Naive thymus-derived CD8-positive, alpha-beta T cell (primary cell): Measurements from ENCODE around the gene PARD3. TPM values are rescaled to one million over a fixed set of nuclear protein-coding genes. Genes with fewer than 3 reads are reported as not detected.

Experiments
- ATAC-seq, 2 donors: fragments of 150-1000 bp; cut with Tn5 transposase in 1 of 2; sonication (Bioruptor Pico), chemical (Tn5 transposase) in 1 of 2; 1 replicate in 1 of 2; 2 replicates in 1 of 2; pipeline ENCODE4 v1.10.0; 2021; ENCODE audit warnings: mild to moderate bottlenecking in 2 of 2, moderate library complexity in 2 of 2
- POLR2A ChIA-PET: fragments of 350-600 bp; sonication (Branson Sonifier 250); formaldehyde crosslinking; loops from one replicate; lab custom pipeline; 2021; ENCODE audit warnings: antibody characterized with exemption; lab: Charles Lee
- DNase-seq, 10 donors: peaks; one replicate each; pipeline versions ENCODE4 v3.0.0 to v3.0.0-alpha.2; 2020 to 2022
- H3K27ac Mint-ChIP-seq, 10 donors: one replicate each; pipeline ENCODE4 v1.8.0; 2020 to 2022; ENCODE audit warnings: mild to moderate bottlenecking in 10 of 10, mixed read lengths in 10 of 10, moderate library complexity in 4 of 10, inconsistent platforms in 1 of 10
- H3K27me3 Mint-ChIP-seq, 5 donors: one replicate each; pipeline ENCODE4 v1.8.0; 2021 to 2022; ENCODE audit warnings: mixed read lengths in 5 of 5
- H3K36me3 Mint-ChIP-seq, 3 donors: one replicate each; pipeline ENCODE4 v1.8.0; 2020 to 2022; ENCODE audit warnings: mixed read lengths in 3 of 3, mild to moderate bottlenecking in 2 of 3, inconsistent platforms in 1 of 3
- H3K4me1 Mint-ChIP-seq, 4 donors: one replicate each; pipeline ENCODE4 v1.8.0; 2021 to 2022; ENCODE audit warnings: mixed read lengths in 4 of 4
- H3K4me3 Mint-ChIP-seq, 10 donors: one replicate each; pipeline ENCODE4 v1.8.0; 2020 to 2022; ENCODE audit warnings: mild to moderate bottlenecking in 10 of 10, mixed read lengths in 10 of 10, moderate library complexity in 6 of 10, inconsistent platforms in 1 of 10
- H3K9me3 Mint-ChIP-seq, 9 donors: one replicate each; pipeline ENCODE4 v1.8.0; 2020 to 2022; ENCODE audit warnings: mixed read lengths in 9 of 9, mild to moderate bottlenecking in 3 of 9, inconsistent platforms in 1 of 9, moderate library complexity in 1 of 9
- polyA plus RNA-seq, 3 donors: library from polyadenylated mRNA; unstranded; fragments of 300-500 nt; fragmentation: Illumina TruSeq; gene quantifications; one replicate each; pipeline ENCODE4 v1.2.3, GENCODE V29; 2021
- total RNA-seq, 8 experiments: library from RNA in 2 of 8; stranded (reverse) in 2 of 8; gene quantifications; one replicate each; pipeline ENCODE4 v1.2.3 and lab custom pipeline; 2021 to 2026

PARD3 gene
- total and polyA plus RNA-seq, 5 experiments from 2014 or later = 0.10 to 0.51 (median 0.18) TPM

DNA sequence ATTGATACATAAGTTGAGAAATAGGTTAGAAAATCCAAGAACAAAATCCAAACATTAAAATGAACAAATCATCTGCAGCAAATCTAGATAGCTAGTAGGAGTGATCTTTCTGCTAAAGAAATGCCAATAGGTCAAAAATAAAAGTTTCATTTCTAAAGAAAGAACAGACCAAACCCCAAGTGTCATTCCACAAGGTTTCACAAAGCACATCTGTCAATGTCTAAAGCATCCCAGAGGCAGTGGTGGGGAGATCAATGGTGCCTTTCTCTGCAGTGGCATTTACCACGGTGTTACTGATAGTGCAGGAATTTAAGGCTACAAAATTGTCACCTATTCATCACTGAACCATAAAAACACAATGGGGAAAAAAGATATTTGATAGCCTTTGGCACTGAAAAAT, 147.9 kb downstream of the PARD3 start:
- ATAC-seq (no peak), DNase-seq (no peak)
- H3K9me3 Mint-ChIP-seq = no peaks in the 10 kb centered on the region
- POLR2A ChIA-PET = no interaction called here
- H3K27ac Mint-ChIP-seq = no peak overlapping the region
- no peaks in the 10 kb centered on the region for H3K4me1 Mint-ChIP-seq
- H3K4me3 Mint-ChIP-seq = no peak overlapping the region
- no peaks in the 10 kb centered on the region for H3K36me3 Mint-ChIP-seq
- peaks cover 0 to 6% (median 0%) of the 10 kb centered on the region in 5 donors for H3K27me3 Mint-ChIP-seq

DNA sequence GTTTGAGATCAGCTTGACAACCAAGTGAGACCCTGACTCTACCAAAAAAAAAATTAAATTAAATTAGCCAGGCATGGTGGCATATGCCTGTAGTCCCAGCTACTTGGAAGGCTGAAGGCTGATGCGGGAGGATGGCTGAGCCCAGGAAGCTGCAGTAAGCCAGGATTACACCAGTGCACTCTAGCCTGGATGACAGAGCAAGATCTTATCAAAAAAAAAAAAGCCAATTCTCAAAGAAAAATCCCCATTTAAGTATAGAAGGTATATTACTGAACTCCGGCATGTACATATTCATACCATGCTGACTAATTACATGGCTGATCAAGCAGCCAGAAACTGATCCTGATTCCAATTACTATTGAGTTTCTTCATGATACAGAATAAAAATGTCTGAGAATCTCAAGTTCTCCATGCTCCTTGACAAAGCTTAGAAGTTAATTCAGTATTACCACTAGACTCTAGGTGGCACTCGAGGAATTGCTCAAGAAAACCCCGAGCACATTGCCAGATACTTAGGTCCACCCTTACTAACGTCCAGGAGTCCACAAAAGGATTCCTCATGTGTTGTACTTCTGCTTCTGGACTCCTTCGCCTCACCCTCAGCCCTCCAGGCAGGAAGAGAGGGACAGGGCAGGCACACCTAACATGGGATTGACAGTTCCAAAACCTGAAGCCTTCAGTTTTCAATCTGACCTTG, 148.9 kb downstream of the PARD3 start:
- Mint-ChIP-seq H3K27me3 (peaks cover 0 to 6% (median 0%) of the 10 kb centered on the region in 5 donors), H3K4me1 (no peaks in the 10 kb centered on the region), H3K9me3 (no peaks in the 10 kb centered on the region), H3K27ac (peak overlapping the region in 2 of 10 donors; percentile 10 to 51), H3K36me3 (no peaks in the 10 kb centered on the region), H3K4me3 (no peak overlapping the region)
- POLR2A ChIA-PET = no interaction called here
- ATAC-seq (no peak), DNase-seq (no peak)

DNA sequence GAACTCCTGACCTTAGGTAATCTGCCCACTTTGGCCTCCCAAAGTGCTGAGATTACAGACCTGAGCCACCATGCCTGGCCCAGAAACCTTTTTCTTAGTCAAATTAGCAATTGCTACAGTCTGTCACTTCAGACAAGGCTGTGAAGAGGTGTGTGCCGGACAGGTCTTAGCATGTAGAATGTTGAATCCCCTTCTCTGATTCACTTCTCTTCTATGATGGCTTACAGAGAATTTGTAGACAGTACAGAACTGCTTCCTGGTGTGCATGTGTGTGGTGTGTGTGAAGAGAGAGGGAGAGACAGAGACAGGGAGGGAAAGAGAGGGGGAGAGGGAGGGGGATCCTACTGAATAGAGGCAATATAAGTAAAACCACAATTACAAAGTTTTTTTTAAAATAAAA, 150.4 kb downstream of the PARD3 start:
- Mint-ChIP-seq H3K27me3 (peaks cover 0 to 6% (median 3%) of the 10 kb centered on the region in 5 donors), H3K27ac (no peak overlapping the region), H3K4me3 (no peak overlapping the region), H3K9me3 (no peaks in the 10 kb centered on the region), H3K4me1 (no peaks in the 10 kb centered on the region), H3K36me3 (no peaks in the 10 kb centered on the region)
- POLR2A ChIA-PET = no interaction called here
- DNase-seq (no peak), ATAC-seq (no peak)

DNA sequence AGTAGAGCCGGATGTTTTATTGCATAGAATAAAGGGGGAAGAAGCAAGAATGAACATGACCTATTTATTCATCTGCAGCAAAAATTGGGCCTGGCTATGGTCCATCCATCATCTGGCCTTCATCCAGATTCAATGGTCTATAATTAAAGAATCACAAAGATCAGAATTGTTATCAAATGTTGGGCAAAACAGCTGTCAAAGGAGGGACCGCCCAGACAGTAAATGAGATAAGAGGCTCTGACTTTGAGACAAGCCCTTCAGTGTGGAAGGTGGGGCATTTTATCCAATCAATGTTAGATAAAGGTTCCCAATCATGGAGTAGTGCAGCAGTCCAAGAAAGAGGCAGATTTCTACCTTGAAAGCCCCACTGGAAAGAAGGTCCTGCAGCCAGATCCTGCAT, 153.5 kb downstream of the PARD3 start:
- DNase-seq = no peak
- no peak for ATAC-seq
- no peaks in the 10 kb centered on the region for H3K4me1 Mint-ChIP-seq
- no peak overlapping the region for H3K4me3 Mint-ChIP-seq
- H3K36me3 Mint-ChIP-seq = no peaks in the 10 kb centered on the region
- no peak overlapping the region for H3K27ac Mint-ChIP-seq
- POLR2A ChIA-PET = no interaction called here
- H3K27me3 Mint-ChIP-seq = peaks cover 0 to 6% (median 1%) of the 10 kb centered on the region in 5 donors
- H3K9me3 Mint-ChIP-seq = no peaks in the 10 kb centered on the region

DNA sequence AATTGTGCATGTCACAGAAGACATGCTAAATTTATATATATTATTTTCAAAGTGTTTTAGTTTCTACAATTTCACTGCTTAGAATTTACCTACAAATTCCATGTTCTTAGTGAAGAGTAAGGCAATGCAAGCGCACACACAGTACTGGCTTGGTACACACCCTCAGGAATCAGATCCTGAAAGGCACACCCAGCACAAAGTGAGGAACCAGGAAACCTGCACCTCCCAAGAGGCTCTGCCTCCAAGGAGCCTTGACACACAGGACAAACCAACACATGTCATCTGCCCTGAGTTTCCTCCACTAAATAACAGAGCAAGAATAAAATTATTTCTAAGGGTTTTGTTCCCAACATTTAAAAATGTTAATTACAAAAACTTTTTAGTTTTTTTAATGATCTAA, 156.2 kb downstream of the PARD3 start:
- POLR2A ChIA-PET = no interaction called here
- Mint-ChIP-seq H3K27ac (no peak overlapping the region), H3K36me3 (no peaks in the 10 kb centered on the region), H3K27me3 (peaks cover 0 to 9% (median 2%) of the 10 kb centered on the region in 5 donors), H3K4me1 (peaks cover 0 to 5% (median 0%) of the 10 kb centered on the region in 4 donors), H3K4me3 (no peak overlapping the region), H3K9me3 (no peaks in the 10 kb centered on the region)
- no peak for ATAC-seq
- no peak for DNase-seq

DNA sequence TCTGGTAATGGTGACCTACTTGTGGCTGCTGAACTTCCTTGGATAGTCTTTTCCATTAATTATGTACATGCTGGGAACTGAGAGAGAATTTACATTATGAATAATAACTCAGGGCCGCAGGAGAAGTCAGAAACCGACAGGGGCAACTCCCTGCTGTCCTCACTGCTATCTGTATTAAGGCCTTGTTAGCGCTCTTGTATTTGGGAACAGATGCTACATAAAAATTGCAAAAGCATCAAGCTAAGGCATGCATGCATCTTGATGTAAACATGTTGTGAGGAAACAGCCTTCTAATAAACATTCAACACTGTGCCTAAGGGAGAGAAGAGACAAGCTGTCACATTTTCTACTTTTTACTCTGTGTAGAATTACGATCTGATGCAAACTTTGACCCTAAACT, 158.4 kb downstream of the PARD3 start:
- DNase-seq (no peak), ATAC-seq (no peak)
- POLR2A ChIA-PET = no interaction called here
- no peaks in the 10 kb centered on the region for H3K9me3 Mint-ChIP-seq
- peaks cover 0 to 13% (median 3%) of the 10 kb centered on the region in 5 donors for H3K27me3 Mint-ChIP-seq
- H3K36me3 Mint-ChIP-seq = no peaks in the 10 kb centered on the region
- no peak overlapping the region for H3K4me3 Mint-ChIP-seq
- H3K4me1 Mint-ChIP-seq = peaks cover 0 to 5% (median 0%) of the 10 kb centered on the region in 4 donors
- no peak overlapping the region for H3K27ac Mint-ChIP-seq

DNA sequence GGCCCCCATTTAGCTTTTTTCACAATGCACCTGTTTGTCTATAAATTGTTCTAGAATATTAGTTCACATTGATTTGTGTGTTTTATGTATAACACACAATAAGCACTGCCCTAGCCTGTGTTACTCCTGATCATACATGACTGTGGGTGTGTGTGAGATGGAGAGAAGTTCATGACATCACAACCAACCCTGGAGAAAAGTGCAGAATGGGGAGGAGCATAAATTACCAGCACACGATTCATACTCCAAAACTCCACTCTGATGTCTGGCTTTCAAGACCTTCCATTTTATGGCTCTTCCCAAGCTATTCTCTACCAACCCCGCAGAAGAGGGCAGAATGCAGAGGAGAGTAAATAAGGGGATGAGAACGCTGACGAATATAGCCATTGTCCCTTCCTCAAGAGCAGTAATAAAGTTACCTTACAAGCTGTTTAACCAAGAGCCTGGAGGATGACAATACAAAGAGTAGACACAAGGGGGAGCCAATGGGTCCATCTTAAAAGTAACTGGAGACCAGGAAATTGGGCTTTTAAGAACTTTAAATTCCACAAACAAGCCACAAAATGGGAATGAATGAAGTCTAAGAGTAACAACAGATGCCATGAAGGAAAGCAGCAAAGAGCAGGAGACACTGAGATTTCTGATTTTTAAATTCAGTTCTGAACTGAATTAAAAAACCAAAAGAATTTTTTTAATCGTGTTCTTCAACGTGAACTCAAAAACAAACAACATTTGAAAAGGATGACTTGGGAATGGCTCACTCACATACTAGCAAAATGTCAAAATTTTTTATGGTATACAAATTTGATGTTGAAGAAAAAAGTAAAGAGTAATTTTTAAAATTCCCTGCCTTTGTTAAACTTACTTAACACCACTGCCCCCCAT, 159.6 kb downstream of the PARD3 start:
- Mint-ChIP-seq H3K36me3 (no peaks in the 10 kb centered on the region), H3K9me3 (no peaks in the 10 kb centered on the region), H3K4me1 (peaks cover 0 to 5% (median 0%) of the 10 kb centered on the region in 4 donors), H3K4me3 (no peak overlapping the region), H3K27ac (no peak overlapping the region), H3K27me3 (peaks cover 0 to 13% (median 3%) of the 10 kb centered on the region in 5 donors)
- POLR2A ChIA-PET = no interaction called here
- no peak for ATAC-seq
- DNase-seq = peak in 3 of 10 donors; percentile 4 to 16 (median 12)

DNA sequence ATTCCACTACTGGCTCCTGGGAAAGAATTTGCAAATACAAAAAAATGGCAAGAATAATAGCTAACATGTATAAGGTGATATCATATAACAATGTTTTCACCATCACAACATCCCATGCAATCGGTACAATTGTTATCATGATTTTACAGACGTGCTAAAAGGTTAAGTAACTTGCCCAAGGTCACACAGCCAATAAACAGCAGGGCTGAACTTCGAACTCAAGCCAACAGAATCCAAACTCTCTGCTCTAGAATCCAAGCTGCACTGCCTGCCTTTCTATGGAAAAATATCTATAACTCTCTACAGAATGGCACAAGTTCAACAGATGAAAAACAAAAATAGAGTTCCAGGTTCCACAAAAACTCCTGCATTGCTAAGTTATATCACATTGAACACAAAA, 160.9 kb downstream of the PARD3 start:
- H3K4me1 Mint-ChIP-seq = peaks cover 0 to 5% (median 0%) of the 10 kb centered on the region in 4 donors
- no peak overlapping the region for H3K27ac Mint-ChIP-seq
- no peaks in the 10 kb centered on the region for H3K36me3 Mint-ChIP-seq
- POLR2A ChIA-PET = no interaction called here
- H3K27me3 Mint-ChIP-seq = peaks cover 1 to 10% (median 6%) of the 10 kb centered on the region in 5 donors
- H3K4me3 Mint-ChIP-seq = no peak overlapping the region
- DNase-seq = no peak
- no peaks in the 10 kb centered on the region for H3K9me3 Mint-ChIP-seq
- ATAC-seq = no peak

DNA sequence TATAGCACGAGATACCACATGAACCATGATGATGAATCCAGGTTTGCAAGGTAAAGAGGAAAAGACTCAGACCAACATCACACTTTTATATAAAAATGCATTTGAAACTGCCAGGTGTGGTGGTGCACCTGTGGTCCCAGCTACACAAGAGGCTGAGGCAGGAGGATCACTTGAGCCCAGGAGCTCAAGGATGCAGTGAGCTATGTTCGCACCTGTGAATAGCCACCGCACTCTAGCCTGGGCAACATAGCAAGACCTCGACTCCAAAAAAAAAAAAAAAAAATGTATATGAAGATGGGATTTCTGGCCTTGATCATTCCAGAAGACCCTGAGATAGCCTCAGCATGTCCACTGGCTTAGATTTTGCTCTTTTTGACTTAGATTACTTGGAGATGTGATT, 161.6 kb downstream of the PARD3 start:
- DNase-seq (no peak), ATAC-seq (no peak)
- no peaks in the 10 kb centered on the region for H3K36me3 Mint-ChIP-seq
- H3K4me1 Mint-ChIP-seq = peaks cover 0 to 5% (median 0%) of the 10 kb centered on the region in 4 donors
- no peaks in the 10 kb centered on the region for H3K9me3 Mint-ChIP-seq
- H3K27ac Mint-ChIP-seq = no peak overlapping the region
- POLR2A ChIA-PET = no interaction called here
- no peak overlapping the region for H3K4me3 Mint-ChIP-seq
- H3K27me3 Mint-ChIP-seq = peaks cover 1 to 10% (median 6%) of the 10 kb centered on the region in 5 donors

DNA sequence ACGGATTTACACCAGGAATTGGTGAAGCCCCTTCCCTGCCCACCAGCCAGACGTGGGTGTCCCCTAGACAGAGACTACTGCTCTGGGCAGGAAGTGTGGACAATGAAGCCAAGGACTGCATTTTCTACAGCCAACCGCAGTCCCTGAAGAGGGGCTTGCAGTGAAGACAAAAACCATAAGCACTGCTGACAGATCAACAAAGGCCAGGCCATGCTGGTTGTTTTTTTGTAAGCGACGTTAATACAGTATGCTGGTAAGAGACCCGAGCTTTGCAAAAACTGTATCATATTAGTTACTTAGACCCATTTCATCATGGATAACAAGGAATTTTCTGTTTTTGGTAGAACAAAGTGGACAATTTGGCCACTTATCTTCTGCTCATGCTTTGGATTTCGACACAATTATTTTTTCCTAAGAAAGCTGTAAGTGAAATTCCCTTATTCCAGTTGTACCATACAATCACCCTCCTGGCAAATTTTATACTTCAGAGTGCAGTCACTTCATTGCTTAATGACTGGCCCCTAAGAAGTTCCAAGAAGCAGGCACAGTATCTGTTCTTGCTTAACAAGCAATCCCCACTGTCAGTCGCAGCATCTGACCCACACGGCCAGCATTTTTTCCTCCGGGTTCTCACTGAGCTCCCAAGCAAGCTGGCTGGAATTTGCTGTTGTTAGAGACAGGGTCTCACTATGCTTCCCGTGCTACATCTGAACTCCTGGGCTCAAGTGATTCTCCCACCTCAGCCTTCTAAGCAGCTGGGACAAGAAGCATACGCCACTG, 163.5 kb downstream of the PARD3 start:
- Mint-ChIP-seq H3K9me3 (no peaks in the 10 kb centered on the region), H3K4me3 (no peak overlapping the region), H3K36me3 (no peaks in the 10 kb centered on the region), H3K27me3 (peaks cover 1 to 10% (median 6%) of the 10 kb centered on the region in 5 donors), H3K27ac (no peak overlapping the region), H3K4me1 (peaks cover 0 to 5% (median 0%) of the 10 kb centered on the region in 4 donors)
- POLR2A ChIA-PET = no interaction called here
- ATAC-seq (no peak), DNase-seq (no peak)

DNA sequence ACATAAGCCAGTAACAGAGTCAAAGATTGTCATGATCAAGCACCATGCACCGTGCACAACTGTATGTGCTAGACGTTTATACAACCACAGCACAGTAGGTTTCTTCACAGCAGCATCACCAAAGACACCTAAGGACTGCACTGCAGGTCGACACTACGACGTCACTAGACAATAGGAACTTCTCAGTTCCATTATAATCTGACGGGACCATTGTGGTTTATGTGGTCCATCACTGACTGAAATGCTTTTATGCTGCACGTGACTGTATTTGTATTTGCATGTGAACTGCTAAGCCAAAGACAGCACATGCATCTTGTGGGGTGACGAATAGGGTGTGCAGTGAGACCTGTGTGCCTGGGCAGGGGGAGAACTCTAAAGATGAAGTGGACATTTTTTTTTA, 164.9 kb downstream of the PARD3 start:
- Mint-ChIP-seq H3K9me3 (no peaks in the 10 kb centered on the region), H3K27me3 (peaks cover 1 to 10% (median 6%) of the 10 kb centered on the region in 5 donors), H3K4me3 (no peak overlapping the region), H3K27ac (peak overlapping the region in 2 of 10 donors; percentile 25 to 28), H3K36me3 (no peaks in the 10 kb centered on the region), H3K4me1 (peaks cover 0 to under 1% (median 0%) of the 10 kb centered on the region in 4 donors)
- ATAC-seq (peak in 1 of 2 donors; percentile 30), DNase-seq (no peak)
- POLR2A ChIA-PET = no interaction called here

DNA sequence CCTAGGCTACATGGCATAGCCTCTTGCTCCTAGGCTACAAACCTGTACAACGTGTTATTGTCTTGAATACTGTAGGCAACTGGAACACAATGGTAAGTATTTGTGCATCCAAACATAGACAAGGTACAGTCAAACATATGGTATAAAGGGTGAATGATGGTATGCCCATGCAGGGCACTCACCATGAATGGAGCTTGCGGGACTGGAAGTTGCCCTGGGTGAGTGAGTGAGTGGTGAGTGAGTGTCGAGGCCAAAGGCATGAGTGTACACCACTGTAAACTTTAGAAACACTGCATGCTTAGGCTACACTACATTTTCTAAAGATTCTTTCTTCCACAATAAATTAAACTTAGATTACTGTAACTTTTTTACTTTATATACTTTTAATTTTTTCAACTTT, 165.7 kb downstream of the PARD3 start:
- Mint-ChIP-seq H3K4me1 (no peaks in the 10 kb centered on the region), H3K27ac (no peak overlapping the region), H3K27me3 (peaks cover 0 to 8% (median 5%) of the 10 kb centered on the region in 5 donors), H3K9me3 (no peaks in the 10 kb centered on the region), H3K36me3 (no peaks in the 10 kb centered on the region), H3K4me3 (no peak overlapping the region)
- POLR2A ChIA-PET = no interaction called here
- no peak for ATAC-seq
- DNase-seq = no peak
